ENCODE results near the gene PWP1. TPM values are rescaled to one million over a fixed set of nuclear protein-coding genes. Genes with fewer than 3 reads are reported as not detected.

Gene PWP1
- total and polyA plus RNA-seq, 10 of the 15 experiments (the other 5 are each of a cell fraction or from before 2014, with no cell fraction given) = 42.4 to 283 (median 84.6) TPM

DNA sequence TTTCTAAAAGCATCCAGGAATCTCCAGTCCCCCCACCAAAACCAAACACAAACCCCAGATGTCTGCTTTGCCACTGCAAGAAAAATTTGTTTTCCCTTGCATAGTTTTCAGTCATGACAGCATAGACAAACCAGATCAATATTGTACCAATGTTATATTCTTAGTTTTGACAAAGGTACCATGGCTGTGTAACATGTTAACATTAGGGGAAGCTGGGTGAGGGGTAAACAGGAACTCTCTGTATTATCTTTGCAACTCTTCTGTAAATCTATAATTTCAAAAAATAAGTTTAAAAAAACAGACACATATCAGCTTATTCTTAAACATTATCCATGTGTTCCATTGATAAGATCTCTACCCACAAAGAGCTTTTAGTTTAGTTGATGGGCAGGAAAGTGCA is 44.4 kb upstream of the PWP1 start (continued):
- TF ChIP-seq, protein P1, sequence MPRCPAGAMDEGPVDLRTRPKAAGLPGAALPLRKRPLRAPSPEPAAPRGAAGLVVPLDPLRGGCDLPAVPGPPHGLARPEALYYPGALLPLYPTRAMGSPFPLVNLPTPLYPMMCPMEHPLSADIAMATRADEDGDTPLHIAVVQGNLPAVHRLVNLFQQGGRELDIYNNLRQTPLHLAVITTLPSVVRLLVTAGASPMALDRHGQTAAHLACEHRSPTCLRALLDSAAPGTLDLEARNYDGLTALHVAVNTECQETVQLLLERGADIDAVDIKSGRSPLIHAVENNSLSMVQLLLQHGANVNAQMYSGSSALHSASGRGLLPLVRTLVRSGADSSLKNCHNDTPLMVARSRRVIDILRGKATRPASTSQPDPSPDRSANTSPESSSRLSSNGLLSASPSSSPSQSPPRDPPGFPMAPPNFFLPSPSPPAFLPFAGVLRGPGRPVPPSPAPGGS (IDR thresholded peaks at IDR 0.05; ENCODE audit: borderline replicate concordance, insufficient read depth, low read depth, low read length, poor library complexity, severe bottlenecking) = no peak
- TF ChIP-seq, protein P2, sequence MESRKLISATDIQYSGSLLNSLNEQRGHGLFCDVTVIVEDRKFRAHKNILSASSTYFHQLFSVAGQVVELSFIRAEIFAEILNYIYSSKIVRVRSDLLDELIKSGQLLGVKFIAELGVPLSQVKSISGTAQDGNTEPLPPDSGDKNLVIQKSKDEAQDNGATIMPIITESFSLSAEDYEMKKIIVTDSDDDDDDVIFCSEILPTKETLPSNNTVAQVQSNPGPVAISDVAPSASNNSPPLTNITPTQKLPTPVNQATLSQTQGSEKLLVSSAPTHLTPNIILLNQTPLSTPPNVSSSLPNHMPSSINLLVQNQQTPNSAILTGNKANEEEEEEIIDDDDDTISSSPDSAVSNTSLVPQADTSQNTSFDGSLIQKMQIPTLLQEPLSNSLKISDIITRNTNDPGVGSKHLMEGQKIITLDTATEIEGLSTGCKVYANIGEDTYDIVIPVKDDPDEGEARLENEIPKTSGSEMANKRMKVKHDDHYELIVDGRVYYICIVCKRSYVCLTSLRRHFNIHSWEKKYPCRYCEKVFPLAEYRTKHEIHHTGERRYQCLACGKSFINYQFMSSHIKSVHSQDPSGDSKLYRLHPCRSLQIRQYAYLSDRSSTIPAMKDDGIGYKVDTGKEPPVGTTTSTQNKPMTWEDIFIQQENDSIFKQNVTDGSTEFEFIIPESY (IDR thresholded peaks at IDR 0.05) = no peak

DNA sequence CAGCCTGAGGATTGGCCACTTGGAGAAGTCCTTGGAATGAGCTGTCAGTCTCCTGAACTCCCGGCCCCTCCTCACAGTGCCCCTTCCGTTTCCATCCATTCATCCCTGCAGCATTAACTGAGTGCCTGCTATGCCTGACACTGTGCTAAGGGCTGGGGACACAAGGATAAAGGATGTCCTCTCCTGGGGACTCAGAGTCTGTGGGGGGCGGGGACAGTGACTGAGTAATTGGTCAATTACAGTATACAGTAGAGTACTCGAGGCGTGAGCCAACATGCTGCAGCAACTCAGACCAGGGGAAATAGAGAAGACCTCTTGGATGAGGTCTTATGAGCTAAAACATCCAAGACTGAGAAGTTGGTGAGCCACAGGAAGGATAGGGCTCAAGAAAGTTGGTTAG is 43.4 kb upstream of the PWP1 start:
- ATAC-seq (no peak), DNase-seq (ENCODE audit: low read depth, low spot score) (no peak), FAIRE-seq (no peak)
- ChIA-PET CTCF (no interaction called here), SMC1A (ENCODE audit: uncharacterized antibody, unreplicated experiment) (interaction anchor here (1.5 kb wide), 1 partner anchor 29 kb away, joined by 3 read pairs; no protein-coding TSS in a partner anchor), RAD21 (ENCODE audit: unreplicated experiment) (no interaction called here), POLR2A (no interaction called here)
- no peak overlapping the region for H3K9ac ChIP-seq (ENCODE audit: control insufficient read depth, insufficient read depth, low read length)
- no peaks in the 10 kb centered on the region for H3K79me2 ChIP-seq (ENCODE audit: control insufficient read depth, insufficient read depth, low read length)
- no peaks in the 10 kb centered on the region for H3K9me3 ChIP-seq (replicated peaks; ENCODE audit: control insufficient read depth, insufficient read depth, low read length)
- H3K4me3 ChIP-seq = no peak overlapping the region
- intact Hi-C loops (cut with micrococcal nuclease; ENCODE audit: unreplicated experiment) = no loop called here
- no peaks in the 10 kb centered on the region for H4K20me1 ChIP-seq (ENCODE audit: control insufficient read depth, insufficient read depth)
- 13% methylated on average over 5 of the region's 5 CpGs for WGBS (ENCODE audit: insufficient coverage, insufficient replicate concordance, low lambda C conversion rate, missing lambda C conversion rate)
- in situ Hi-C loops (cut with MboI) = no loop called here
- no peaks in the 10 kb centered on the region for H3K4me1 ChIP-seq (ENCODE audit: control insufficient read depth, insufficient read depth, low read length)
- H2AFZ ChIP-seq (ENCODE audit: control insufficient read depth, low read depth, low read length) = no peak overlapping the region
- no peak overlapping the region for H3K27ac ChIP-seq (ENCODE audit: control insufficient read depth, insufficient read depth)
- TF ChIP-seq ZSCAN29 (IDR thresholded peaks at IDR 0.05) (no peak), NFXL1 (IDR thresholded peaks at IDR 0.05; ENCODE audit: borderline replicate concordance) (no peak), NR2F1 (conservative IDR thresholded peaks at IDR 0.05) (no peak), BMI1 (IDR thresholded peaks at IDR 0.05; ENCODE audit: borderline replicate concordance) (no peak), FOS (IDR thresholded peaks at IDR 0.05; ENCODE audit: borderline replicate concordance, extremely low read depth, insufficient read length) (no peak), NR2C1 (IDR thresholded peaks at IDR 0.05) (no peak), NFIC (IDR thresholded peaks at IDR 0.05; ENCODE audit: low read depth, low read length) (no peak), ASH2L (IDR thresholded peaks at IDR 0.05; ENCODE audit: borderline replicate concordance, low read depth) (no peak), SP1 (IDR thresholded peaks at IDR 0.05; ENCODE audit: low read depth, low read length) (no peak)
- TF ChIP-seq, protein P3, sequence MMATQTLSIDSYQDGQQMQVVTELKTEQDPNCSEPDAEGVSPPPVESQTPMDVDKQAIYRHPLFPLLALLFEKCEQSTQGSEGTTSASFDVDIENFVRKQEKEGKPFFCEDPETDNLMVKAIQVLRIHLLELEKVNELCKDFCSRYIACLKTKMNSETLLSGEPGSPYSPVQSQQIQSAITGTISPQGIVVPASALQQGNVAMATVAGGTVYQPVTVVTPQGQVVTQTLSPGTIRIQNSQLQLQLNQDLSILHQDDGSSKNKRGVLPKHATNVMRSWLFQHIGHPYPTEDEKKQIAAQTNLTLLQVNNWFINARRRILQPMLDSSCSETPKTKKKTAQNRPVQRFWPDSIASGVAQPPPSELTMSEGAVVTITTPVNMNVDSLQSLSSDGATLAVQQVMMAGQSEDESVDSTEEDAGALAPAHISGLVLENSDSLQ (IDR thresholded peaks at IDR 0.05) = no peak
- TF ChIP-seq, protein P4, sequence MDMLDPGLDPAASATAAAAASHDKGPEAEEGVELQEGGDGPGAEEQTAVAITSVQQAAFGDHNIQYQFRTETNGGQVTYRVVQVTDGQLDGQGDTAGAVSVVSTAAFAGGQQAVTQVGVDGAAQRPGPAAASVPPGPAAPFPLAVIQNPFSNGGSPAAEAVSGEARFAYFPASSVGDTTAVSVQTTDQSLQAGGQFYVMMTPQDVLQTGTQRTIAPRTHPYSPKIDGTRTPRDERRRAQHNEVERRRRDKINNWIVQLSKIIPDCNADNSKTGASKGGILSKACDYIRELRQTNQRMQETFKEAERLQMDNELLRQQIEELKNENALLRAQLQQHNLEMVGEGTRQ (IDR thresholded peaks at IDR 0.05; ENCODE audit: borderline replicate concordance, low read depth, low read length) = no peak
- no peak overlapping the region for H3K4me2 ChIP-seq (ENCODE audit: control insufficient read depth, insufficient read depth)
- no peaks in the 10 kb centered on the region for H3K36me3 ChIP-seq (ENCODE audit: control insufficient read depth in 2 of 2, insufficient read depth in 2 of 2, low read length in 1 of 2)
- BruUV-seq (replicated peaks) = no TSS peak
- H3K27me3 ChIP-seq (replicated peaks in 1 of 2; ENCODE audit: control insufficient read depth in 2 of 2, insufficient read depth in 2 of 2, low read length in 1 of 2) = no peaks in the 10 kb centered on the region; a peak in 1 of 4 replicates

Measured in GM12878 (cell line).